Kidney epithelial cell (primary cell): ENCODE data around the gene PLEKHM3. TPM values are rescaled to one million over a fixed set of nuclear protein-coding genes. Genes with fewer than 3 reads are reported as not detected.

ENCODE experiments used
- DNase-seq: peaks from one replicate; pipeline ENCODE4 v3.0.0-alpha.2; 2010; ENCODE audit warnings: low read depth
- H3K27me3 ChIP-seq: 2 replicates; pipeline ENCODE4 v1.6.0; 2011; ENCODE audit warnings: low read length; ENCODE audit not compliant: control insufficient read depth, insufficient read depth
- H3K36me3 ChIP-seq: 2 replicates; pipeline ENCODE4 v1.5.1; 2011; ENCODE audit warnings: low read length; ENCODE audit not compliant: control insufficient read depth, insufficient read depth
- H3K4me3 ChIP-seq: 2 replicates; pipeline ENCODE4 v1.5.1; 2011; ENCODE audit warnings: low read depth, mild to moderate bottlenecking, control low read depth, low read length
- total RNA-seq: library from RNA; depleted of rRNA; stranded (reverse); fragments of >200 nt; gene quantifications from 2 replicates; pipeline ENCODE4 v1.2.3, GENCODE V29; 2015
- TF ChIP-seq, protein P1 (sequence below): IDR thresholded peaks from 2 replicates; pipeline ENCODE4 v1.5.1; 2011; ENCODE audit warnings: mild to moderate bottlenecking, moderate library complexity, low read length, control low read depth, inconsistent platforms; ENCODE audit not compliant: insufficient read depth, poor library complexity, severe bottlenecking

Gene PLEKHM3
- total RNA-seq, 1 donor from 2014 or later: 6.3 TPM

DNA sequence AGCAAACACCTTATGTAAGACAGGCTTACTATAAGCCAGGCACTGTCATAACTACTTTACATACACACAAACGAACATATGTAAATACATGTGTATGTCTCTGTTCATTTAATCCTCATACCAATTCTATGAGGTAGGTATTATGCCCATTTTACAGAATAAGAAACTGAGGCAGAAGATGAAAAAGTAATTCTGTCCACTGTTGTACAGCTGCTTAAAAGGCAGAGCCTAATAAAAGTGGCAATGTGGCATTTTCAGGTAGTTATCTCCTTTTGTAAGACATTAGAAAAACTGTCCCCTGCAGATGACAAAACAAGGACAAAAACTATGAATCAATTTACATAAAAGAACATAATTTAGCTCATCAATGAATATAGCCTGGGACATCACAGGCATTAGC is 69.9 kb downstream of the PLEKHM3 start:
- Histone ChIP-seq H3K27me3 (no peaks in the 10 kb centered on the region), H3K4me3 (no peak overlapping the region), H3K36me3 (no peaks in the 10 kb centered on the region)
- TF ChIP-seq, protein P1, sequence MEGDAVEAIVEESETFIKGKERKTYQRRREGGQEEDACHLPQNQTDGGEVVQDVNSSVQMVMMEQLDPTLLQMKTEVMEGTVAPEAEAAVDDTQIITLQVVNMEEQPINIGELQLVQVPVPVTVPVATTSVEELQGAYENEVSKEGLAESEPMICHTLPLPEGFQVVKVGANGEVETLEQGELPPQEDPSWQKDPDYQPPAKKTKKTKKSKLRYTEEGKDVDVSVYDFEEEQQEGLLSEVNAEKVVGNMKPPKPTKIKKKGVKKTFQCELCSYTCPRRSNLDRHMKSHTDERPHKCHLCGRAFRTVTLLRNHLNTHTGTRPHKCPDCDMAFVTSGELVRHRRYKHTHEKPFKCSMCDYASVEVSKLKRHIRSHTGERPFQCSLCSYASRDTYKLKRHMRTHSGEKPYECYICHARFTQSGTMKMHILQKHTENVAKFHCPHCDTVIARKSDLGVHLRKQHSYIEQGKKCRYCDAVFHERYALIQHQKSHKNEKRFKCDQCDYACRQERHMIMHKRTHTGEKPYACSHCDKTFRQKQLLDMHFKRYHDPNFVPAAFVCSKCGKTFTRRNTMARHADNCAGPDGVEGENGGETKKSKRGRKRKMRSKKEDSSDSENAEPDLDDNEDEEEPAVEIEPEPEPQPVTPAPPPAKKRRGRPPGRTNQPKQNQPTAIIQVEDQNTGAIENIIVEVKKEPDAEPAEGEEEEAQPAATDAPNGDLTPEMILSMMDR: no peak
- DNase-seq: no peak

DNA sequence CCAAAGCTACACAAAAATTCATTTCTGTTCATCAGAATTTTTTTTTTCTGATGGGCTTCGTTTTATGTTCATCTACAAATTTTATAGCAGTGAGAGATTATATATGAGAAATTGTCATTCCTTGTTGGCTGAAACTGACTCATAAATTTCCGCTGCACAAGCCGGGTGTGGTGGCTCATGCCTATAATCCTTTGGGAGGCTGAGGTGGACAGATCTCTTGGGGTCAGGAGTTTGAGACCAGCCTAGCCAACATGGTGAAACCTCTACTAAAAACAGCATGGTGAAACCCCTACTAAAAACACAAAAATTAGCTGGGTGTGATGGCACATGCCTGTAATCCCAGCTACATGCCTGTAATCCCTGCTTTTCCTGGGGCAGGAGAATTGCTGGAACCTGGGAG is 72.0 kb downstream of the PLEKHM3 start:
- H3K4me3 ChIP-seq: no peak overlapping the region
- no peaks in the 10 kb centered on the region for H3K36me3 ChIP-seq
- no peaks in the 10 kb centered on the region for H3K27me3 ChIP-seq
- no peak for DNase-seq
- TF ChIP-seq, protein P1: no peak

DNA sequence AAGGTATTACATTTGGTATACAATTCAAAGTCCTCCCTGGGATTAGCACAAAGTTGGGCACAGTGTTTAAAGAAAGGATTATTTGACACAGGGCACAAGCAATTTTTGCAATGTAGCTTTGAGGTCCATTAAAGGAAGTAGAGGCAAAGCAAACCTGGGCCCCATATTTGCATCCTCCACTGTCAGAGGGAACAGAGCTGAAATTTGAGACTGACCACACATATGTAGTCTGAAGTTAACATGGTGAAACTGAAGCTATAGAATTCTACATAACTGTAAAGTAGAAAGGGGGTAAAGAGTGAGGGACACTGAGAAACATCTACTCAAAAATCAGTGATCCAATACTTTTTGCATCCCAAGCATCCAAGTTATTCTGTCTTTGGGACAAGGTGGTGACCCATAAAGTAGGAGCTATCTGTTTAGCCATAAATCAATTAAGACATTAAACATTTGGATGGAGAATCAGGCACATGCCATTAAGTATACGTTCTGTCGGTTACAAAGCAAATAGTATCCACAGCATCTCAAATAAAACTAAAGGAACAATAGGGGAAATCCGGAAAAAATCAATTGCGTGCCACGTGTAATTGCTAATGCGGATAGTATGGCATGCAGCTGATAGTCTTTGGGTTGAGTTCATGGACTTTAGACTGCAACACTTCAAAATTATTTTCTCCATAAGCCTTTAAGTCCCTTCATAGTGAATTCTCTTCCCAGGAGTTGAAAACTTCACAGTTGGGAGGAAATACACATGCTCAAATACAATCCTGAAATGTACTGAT is 72.6 kb downstream of the PLEKHM3 start:
- no peak overlapping the region for H3K4me3 ChIP-seq
- H3K36me3 ChIP-seq: no peaks in the 10 kb centered on the region
- TF ChIP-seq, protein P1: no peak
- no peaks in the 10 kb centered on the region for H3K27me3 ChIP-seq
- DNase-seq: no peak

DNA sequence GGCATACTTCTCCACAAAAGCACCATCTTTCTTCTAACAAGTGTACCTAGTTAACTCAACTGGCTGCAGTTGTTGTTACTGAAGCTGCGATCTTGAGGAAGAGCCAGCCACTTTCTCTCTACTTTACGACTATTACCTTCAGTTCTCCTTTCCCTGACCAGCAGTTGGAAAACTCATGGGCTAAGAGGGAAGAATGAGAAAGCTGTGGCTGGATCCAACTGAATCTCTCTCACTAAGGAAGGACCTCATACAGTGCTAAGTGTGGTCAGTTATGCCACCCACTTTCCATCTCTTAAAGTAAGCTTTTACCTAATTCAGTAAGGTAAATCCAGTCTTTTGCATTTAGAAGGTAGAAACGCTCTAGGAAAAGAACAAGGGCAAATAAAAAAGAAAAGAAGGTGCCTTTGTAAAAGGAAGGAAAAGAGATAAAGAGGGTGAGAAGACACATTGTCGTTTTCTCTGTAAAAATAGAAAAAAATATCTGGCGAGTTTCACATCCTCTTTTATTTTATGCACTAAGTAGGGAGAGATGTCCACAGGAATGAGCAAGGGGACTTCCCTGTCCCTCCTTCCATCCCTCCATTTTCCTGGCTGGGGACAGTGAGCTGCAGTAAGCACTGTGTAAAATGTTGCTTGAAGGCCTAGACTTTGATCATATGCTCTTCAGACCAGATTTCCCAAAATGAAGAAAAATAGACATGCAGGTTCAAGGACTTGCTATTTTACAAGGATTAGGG is 73.4 kb downstream of the PLEKHM3 start:
- TF ChIP-seq, protein P1: no peak
- no peaks in the 10 kb centered on the region for H3K27me3 ChIP-seq
- no peak for DNase-seq

DNA sequence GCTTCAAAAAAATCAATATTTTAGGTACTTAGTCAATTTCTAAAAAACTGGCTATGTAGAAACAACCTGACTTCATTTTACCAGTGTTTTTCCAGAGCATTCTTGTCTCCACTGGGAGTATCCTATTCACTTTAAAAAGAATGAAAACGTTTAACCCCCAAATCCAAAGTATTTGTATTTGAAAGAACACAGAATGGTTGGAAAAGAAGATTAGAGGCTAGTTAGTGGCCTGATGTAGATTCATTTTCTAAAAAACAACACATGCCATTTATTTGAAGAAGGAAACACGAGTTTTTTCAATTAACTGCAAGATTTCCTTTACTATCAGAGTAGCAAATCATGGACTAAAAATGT is 74.6 kb downstream of the PLEKHM3 start:
- no peaks in the 10 kb centered on the region for H3K36me3 ChIP-seq
- DNase-seq: no peak
- TF ChIP-seq, protein P1: no peak
- H3K27me3 ChIP-seq: no peaks in the 10 kb centered on the region
- no peak overlapping the region for H3K4me3 ChIP-seq

More for the DNA sequence above, 73.4 kb downstream of the PLEKHM3 start:
- H3K4me3 ChIP-seq: no peak overlapping the region
- no peaks in the 10 kb centered on the region for H3K36me3 ChIP-seq
